Measurements from ENCODE around the gene LEF1.

DNA sequence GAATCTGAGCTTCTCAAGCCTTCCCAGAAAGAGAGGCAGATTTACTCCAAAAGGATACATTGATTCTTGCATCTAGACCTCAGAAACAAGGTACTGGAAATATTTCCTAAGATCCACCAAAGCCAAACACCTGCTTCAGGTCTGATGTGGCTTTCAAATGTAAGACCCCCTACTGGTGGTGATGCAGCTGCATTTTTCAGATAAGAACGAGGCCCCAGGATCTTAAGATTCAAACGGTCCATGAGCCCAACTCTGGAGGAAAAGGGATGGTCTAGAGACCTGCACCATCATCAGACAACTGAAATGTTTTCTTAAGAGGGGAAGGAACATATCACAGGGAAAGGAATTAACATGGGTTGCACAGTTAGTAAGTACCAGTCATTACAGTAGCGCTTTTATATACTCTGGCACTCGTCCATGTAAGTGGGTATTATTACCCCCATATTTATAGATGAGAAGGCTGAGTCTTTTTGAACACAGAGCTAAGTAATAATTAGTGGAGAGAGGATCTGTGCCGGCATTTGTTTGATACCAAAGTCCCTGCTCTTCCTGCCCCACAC is 73.7 kb downstream of the LEF1 start:
- TF ChIP-seq, protein P1, sequence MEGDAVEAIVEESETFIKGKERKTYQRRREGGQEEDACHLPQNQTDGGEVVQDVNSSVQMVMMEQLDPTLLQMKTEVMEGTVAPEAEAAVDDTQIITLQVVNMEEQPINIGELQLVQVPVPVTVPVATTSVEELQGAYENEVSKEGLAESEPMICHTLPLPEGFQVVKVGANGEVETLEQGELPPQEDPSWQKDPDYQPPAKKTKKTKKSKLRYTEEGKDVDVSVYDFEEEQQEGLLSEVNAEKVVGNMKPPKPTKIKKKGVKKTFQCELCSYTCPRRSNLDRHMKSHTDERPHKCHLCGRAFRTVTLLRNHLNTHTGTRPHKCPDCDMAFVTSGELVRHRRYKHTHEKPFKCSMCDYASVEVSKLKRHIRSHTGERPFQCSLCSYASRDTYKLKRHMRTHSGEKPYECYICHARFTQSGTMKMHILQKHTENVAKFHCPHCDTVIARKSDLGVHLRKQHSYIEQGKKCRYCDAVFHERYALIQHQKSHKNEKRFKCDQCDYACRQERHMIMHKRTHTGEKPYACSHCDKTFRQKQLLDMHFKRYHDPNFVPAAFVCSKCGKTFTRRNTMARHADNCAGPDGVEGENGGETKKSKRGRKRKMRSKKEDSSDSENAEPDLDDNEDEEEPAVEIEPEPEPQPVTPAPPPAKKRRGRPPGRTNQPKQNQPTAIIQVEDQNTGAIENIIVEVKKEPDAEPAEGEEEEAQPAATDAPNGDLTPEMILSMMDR (IDR thresholded peaks at IDR 0.05; ENCODE audit: insufficient read depth, low read depth, low read length), result no peak
- no peak for TF ChIP-seq EZH2 (IDR thresholded peaks at IDR 0.05; ENCODE audit: insufficient read depth, low read length)
